Measurements from ENCODE around the gene GPC5. TPM values are rescaled to one million over a fixed set of nuclear protein-coding genes. Genes with fewer than 3 reads are reported as not detected.

Gene GPC5
- total and polyA plus RNA-seq, 2 of the 8 experiments (the other 6 are each of a cell fraction or from before 2014, with no cell fraction given): 0.20 to 0.39 TPM

GRCh38 chr13:91467236-91467635 is 68.8 kb downstream of the GPC5 start:
- POLR2A ChIA-PET (ENCODE audit: partially characterized antibody): no interaction called here
- TF ChIP-seq NRF1 (IDR thresholded peaks at IDR 0.05; ENCODE audit: low read depth, low read length) (no peak), JUN (IDR thresholded peaks at IDR 0.05; ENCODE audit: low read depth, low read length) (no peak)

More at GRCh38 chr13:91467236-91467635, 68.8 kb downstream of the GPC5 start:
- Histone ChIP-seq H2BK120ac (replicated peaks; ENCODE audit: low read depth, low read length) (no peak overlapping the region), H2AK5ac (ENCODE audit: low read depth, low read length) (no peak overlapping the region), H3K79me2 (ENCODE audit: control insufficient read depth in 1 of 2, insufficient read depth in 2 of 2, low read length in 2 of 2) (no peaks in the 10 kb centered on the region), H3K9me3 (ENCODE audit: insufficient read depth in 2 of 2, low read depth in 1 of 2, low read length in 1 of 2) (no peaks in the 10 kb centered on the region), H3K4me2 (ENCODE audit: insufficient read depth in 1 of 2, low read depth in 2 of 2, low read length in 2 of 2) (no peak overlapping the region), H3K27ac (ENCODE audit: low read depth, low read length) (no peak overlapping the region), H2AFZ (ENCODE audit: low read length) (no peak overlapping the region), H4K8ac (ENCODE audit: extremely low read depth, insufficient read depth, low read length) (no peak overlapping the region), H3K79me1 (ENCODE audit: low read depth, low read length) (no peaks in the 10 kb centered on the region), H3K36me3 (ENCODE audit: control insufficient read depth in 2 of 4, insufficient read depth in 4 of 4, low read length in 3 of 4) (no peaks in the 10 kb centered on the region), H3K4ac (replicated peaks; ENCODE audit: insufficient read length, low read depth, low read length) (no peak overlapping the region), H2BK12ac (ENCODE audit: low read depth, low read length) (no peak overlapping the region), H3K56ac (replicated peaks; ENCODE audit: insufficient read length, low read depth, low read length) (no peak overlapping the region), H3K4me3 (ENCODE audit: extremely low read depth in 1 of 4, insufficient read depth in 2 of 4, low read depth in 3 of 4, low read length in 4 of 4) (no peak overlapping the region), H2BK20ac (ENCODE audit: low read length) (no peak overlapping the region), H4K5ac (ENCODE audit: insufficient read length, low read depth, low read length) (no peak overlapping the region), H3K18ac (ENCODE audit: extremely low read depth, low read length) (no peak overlapping the region), H3K23me2 (ENCODE audit: low read depth, low read length) (no peaks in the 10 kb centered on the region), H4K91ac (replicated peaks; ENCODE audit: insufficient read length, low read length) (no peak overlapping the region), H2BK5ac (ENCODE audit: low read depth, low read length) (no peak overlapping the region), H4K20me1 (replicated peaks in 1 of 2; ENCODE audit: control insufficient read depth in 1 of 2, insufficient read depth in 2 of 2, low read length in 2 of 2) (no peaks in the 10 kb centered on the region), H3K27me3 (replicated peaks in 1 of 4; ENCODE audit: control insufficient read depth in 3 of 4, extremely low read depth in 1 of 4, insufficient read depth in 3 of 4, low read length in 3 of 4) (no peaks in the 10 kb centered on the region), H3K23ac (ENCODE audit: insufficient read length) (no peak overlapping the region), H3K4me1 (replicated peaks in 1 of 4; ENCODE audit: control insufficient read depth in 3 of 4, insufficient read depth in 4 of 4, low read length in 3 of 4) (no peaks in the 10 kb centered on the region), H3K9ac (replicated peaks in 1 of 4; ENCODE audit: extremely low read depth in 1 of 4, low read depth in 3 of 4, low read length in 3 of 4) (no peak overlapping the region), H3K14ac (ENCODE audit: insufficient read length) (no peak overlapping the region), H2BK15ac (ENCODE audit: low read length) (no peak overlapping the region)
- FAIRE-seq: no peak
- 86% methylated on average over 3 of the region's 3 CpGs; no CpG with 5 or more reads in 1 of the 2 experiments for WGBS, 2 experiments (ENCODE audit: extremely low coverage in 1 of 2, insufficient coverage in 1 of 2, insufficient read length in 1 of 2, insufficient replicate concordance in 2 of 2, low coverage in 1 of 2, low lambda C conversion rate in 2 of 2, missing lambda C conversion rate in 1 of 2)
- CTCF ChIA-PET (ENCODE audit: partially characterized antibody): interaction anchor here (1.0 kb wide), 1 partner anchor 14 kb away, joined by 3 read pairs; no protein-coding TSS in a partner anchor
- DNase-seq (ENCODE audit: low read depth in 1 of 2, low spot score in 2 of 2): no peak

Measured in H1 (cell line).